ENCODE measurements around the gene LANCL1.

- no peak for TF ChIP-seq CTCF (conservative IDR thresholded peaks at IDR 0.05 in 1 of 2, IDR thresholded peaks at IDR 0.05 in 1 of 2; ENCODE audit: extremely low read depth in 1 of 2, insufficient read depth in 1 of 2, low read depth in 1 of 2, low read length in 2 of 2)
- TF ChIP-seq EZH2 (IDR thresholded peaks at IDR 0.05; ENCODE audit: borderline replicate concordance, low read length), result no peak
Measured at GRCh38 chr2:210442457-210442856, 34.1 kb downstream of the LANCL1 start.

All from mammary epithelial cell (primary cell).